OCI-LY1 (cell line): ENCODE results near the gene PRKCZ.

Experiments
- CTCF ChIP-seq: fragments of 200-600 bp; sonication (generic), shearing (Covaris generic); IDR thresholded peaks from 2 replicates; pipeline ENCODE4 v1.5.1; 2017; ENCODE audit warnings: mild to moderate bottlenecking, antibody characterized with exemption, low read length, moderate library complexity, mixed read lengths
- EZH2 ChIP-seq: fragments of 200-600 bp; sonication (generic), shearing (Covaris generic); IDR thresholded peaks from 2 replicates; pipeline ENCODE4 v1.8.0; 2017; ENCODE audit warnings: borderline replicate concordance, mixed run types, mild to moderate bottlenecking, antibody characterized with exemption, low read length, moderate library complexity, mixed read lengths

GRCh38 chr1:2115702-2116341, 65.6 kb downstream of the PRKCZ start:
- TF ChIP-seq CTCF (no peak), EZH2 (no peak)
